MM.1S (cell line): ENCODE data around the gene IGFBP5.
A peak's percentile ranks its signal among the peaks of the same experiment; 100 is the strongest.

Source experiments
- DNase-seq: peaks from one replicate; pipeline ENCODE4 v3.0.0-alpha.2; 2015
- H2AFZ ChIP-seq: fragments of 300-600 bp; sonication (generic); 2 replicates; pipeline ENCODE4 v1.6.0; 2016; ENCODE audit warnings: antibody characterized with exemption, low read length
- H3F3A ChIP-seq: fragments of 300-600 bp; sonication (generic); 2 replicates; pipeline ENCODE4 v1.6.1; 2016; ENCODE audit warnings: mild to moderate bottlenecking, antibody characterized with exemption, low read length, moderate library complexity, mixed read lengths; ENCODE audit not compliant: insufficient read depth
- H3K27ac ChIP-seq: fragments of 300-600 bp; sonication (generic); 2 replicates; pipeline ENCODE4 v1.5.1; 2016; ENCODE audit warnings: mild to moderate bottlenecking, low read length
- H3K27me3 ChIP-seq: fragments of 300-600 bp; sonication (generic); replicated peaks from 2 replicates; pipeline ENCODE4 v1.6.0; 2016; ENCODE audit warnings: low read length; ENCODE audit not compliant: insufficient read depth
- H3K36me3 ChIP-seq: fragments of 300-600 bp; sonication (generic); replicated peaks from 2 replicates; pipeline ENCODE4 v1.6.1; 2016; ENCODE audit warnings: mild to moderate bottlenecking, low read length, mixed read lengths; ENCODE audit not compliant: insufficient read depth
- H3K4me1 ChIP-seq: fragments of 300-600 bp; sonication (generic); 2 replicates; pipeline ENCODE4 v1.6.1; 2016; ENCODE audit warnings: low read length, mixed read lengths
- H3K4me2 ChIP-seq: fragments of 300-600 bp; sonication (generic); 2 replicates; pipeline ENCODE4 v1.6.0; 2016; ENCODE audit warnings: low read depth, low read length
- H3K4me3 ChIP-seq: fragments of 300-600 bp; sonication (generic); 2 replicates; pipeline ENCODE4 v1.5.1; 2016; ENCODE audit warnings: low read length, mixed read lengths
- H3K79me2 ChIP-seq: fragments of 300-600 bp; sonication (generic); 2 replicates; pipeline ENCODE4 v1.6.1; 2016; ENCODE audit warnings: mixed run types, low read length, mixed read lengths
- H3K9ac ChIP-seq: fragments of 300-600 bp; sonication (generic); 2 replicates; pipeline ENCODE4 v1.6.1; 2016; ENCODE audit warnings: low read length, mixed read lengths
- H3K9me2 ChIP-seq: fragments of 300-600 bp; sonication (generic); replicated peaks from 2 replicates; pipeline ENCODE4 v1.6.1; 2016; ENCODE audit warnings: mild to moderate bottlenecking, low read length, mixed read lengths; ENCODE audit not compliant: insufficient read depth
- H3K9me3 ChIP-seq: fragments of 300-600 bp; sonication (generic); replicated peaks from 2 replicates; pipeline ENCODE4 v1.6.1; 2016; ENCODE audit warnings: mild to moderate bottlenecking, low read length, mixed read lengths; ENCODE audit not compliant: insufficient read depth
- H4K20me1 ChIP-seq: fragments of 300-600 bp; sonication (generic); 2 replicates; pipeline ENCODE4 v1.6.1; 2016; ENCODE audit warnings: mild to moderate bottlenecking, low read length, moderate library complexity, mixed read lengths; ENCODE audit not compliant: insufficient read depth
- EZH2 ChIP-seq: fragments of 300-600 bp; sonication (generic); optimal IDR thresholded peaks from 2 replicates; pipeline ENCODE3; 2017; ENCODE audit warnings: low read depth, mild to moderate bottlenecking, antibody characterized with exemption, low read length, mixed read lengths
- EZH2phosphoT487 ChIP-seq: fragments of 300-600 bp; sonication (generic); IDR thresholded peaks from 2 replicates; pipeline ENCODE4 v1.6.1; 2018; ENCODE audit warnings: antibody characterized with exemption, low read length
- TF ChIP-seq, protein P1 (sequence below): fragments of 300-600 bp; sonication (generic); IDR thresholded peaks from 2 replicates; pipeline ENCODE4 v1.5.1; 2016; ENCODE audit warnings: antibody characterized with exemption, low read length, mixed read lengths

The IGFBP5 gene

GRCh38 chr2:216698895-216699294 is 3.5 kb upstream of the IGFBP5 start:
- Histone ChIP-seq H3F3A (no peaks in the 10 kb centered on the region), H3K9me3 (no peaks in the 10 kb centered on the region), H3K79me2 (no peaks in the 10 kb centered on the region), H3K36me3 (no peaks in the 10 kb centered on the region), H3K4me3 (no peak overlapping the region), H3K9me2 (no peaks in the 10 kb centered on the region), H3K9ac (no peak overlapping the region), H3K27ac (no peak overlapping the region), H2AFZ (no peak overlapping the region), H3K27me3 (peaks cover 17% of the 10 kb centered on the region), H3K4me2 (no peak overlapping the region), H3K4me1 (no peaks in the 10 kb centered on the region), H4K20me1 (no peaks in the 10 kb centered on the region)
- no peak for TF ChIP-seq EZH2
- no peak for TF ChIP-seq EZH2phosphoT487
- TF ChIP-seq, protein P1, sequence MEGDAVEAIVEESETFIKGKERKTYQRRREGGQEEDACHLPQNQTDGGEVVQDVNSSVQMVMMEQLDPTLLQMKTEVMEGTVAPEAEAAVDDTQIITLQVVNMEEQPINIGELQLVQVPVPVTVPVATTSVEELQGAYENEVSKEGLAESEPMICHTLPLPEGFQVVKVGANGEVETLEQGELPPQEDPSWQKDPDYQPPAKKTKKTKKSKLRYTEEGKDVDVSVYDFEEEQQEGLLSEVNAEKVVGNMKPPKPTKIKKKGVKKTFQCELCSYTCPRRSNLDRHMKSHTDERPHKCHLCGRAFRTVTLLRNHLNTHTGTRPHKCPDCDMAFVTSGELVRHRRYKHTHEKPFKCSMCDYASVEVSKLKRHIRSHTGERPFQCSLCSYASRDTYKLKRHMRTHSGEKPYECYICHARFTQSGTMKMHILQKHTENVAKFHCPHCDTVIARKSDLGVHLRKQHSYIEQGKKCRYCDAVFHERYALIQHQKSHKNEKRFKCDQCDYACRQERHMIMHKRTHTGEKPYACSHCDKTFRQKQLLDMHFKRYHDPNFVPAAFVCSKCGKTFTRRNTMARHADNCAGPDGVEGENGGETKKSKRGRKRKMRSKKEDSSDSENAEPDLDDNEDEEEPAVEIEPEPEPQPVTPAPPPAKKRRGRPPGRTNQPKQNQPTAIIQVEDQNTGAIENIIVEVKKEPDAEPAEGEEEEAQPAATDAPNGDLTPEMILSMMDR, result peak; percentile 64
- peak; percentile 50 for DNase-seq

DNA sequence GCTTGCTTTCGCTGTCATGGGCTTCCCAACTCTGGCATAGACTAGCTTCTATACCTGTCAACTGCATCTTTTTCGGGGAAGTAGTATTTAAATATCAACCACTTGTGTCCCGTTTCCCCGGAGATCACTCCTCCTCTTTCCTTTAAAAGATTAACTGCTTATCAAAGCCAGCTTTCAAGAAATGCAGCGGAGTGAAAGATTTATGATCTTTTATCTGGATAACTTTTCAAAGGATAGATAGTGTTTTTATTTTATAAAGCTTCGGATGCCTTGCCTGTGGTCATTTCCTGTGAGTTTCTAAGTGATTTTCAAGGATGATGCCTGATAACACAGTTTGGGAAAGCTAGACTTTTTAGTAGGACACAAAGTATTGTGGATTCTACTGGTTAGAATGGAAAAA is 2.9 kb upstream of the IGFBP5 start:
- Histone ChIP-seq H2AFZ (no peak overlapping the region), H3K4me2 (no peak overlapping the region), H3F3A (no peaks in the 10 kb centered on the region), H3K4me1 (no peaks in the 10 kb centered on the region), H3K36me3 (no peaks in the 10 kb centered on the region), H3K9me3 (no peaks in the 10 kb centered on the region), H3K27me3 (peaks cover 20% of the 10 kb centered on the region), H4K20me1 (no peaks in the 10 kb centered on the region), H3K9ac (no peak overlapping the region), H3K9me2 (no peaks in the 10 kb centered on the region), H3K27ac (no peak overlapping the region), H3K4me3 (no peak overlapping the region), H3K79me2 (no peaks in the 10 kb centered on the region)
- TF ChIP-seq EZH2, result no peak
- TF ChIP-seq, protein P1, result no peak
- no peak for TF ChIP-seq EZH2phosphoT487
- no peak for DNase-seq

- Histone ChIP-seq H3K4me2 (no peak overlapping the region), H3K4me1 (no peaks in the 10 kb centered on the region), H2AFZ (no peak overlapping the region), H4K20me1 (no peaks in the 10 kb centered on the region), H3K79me2 (no peaks in the 10 kb centered on the region), H3F3A (peaks cover 7% of the 10 kb centered on the region; the same call in 1 of the 2 replicates), H3K4me3 (no peak overlapping the region), H3K27me3 (peaks cover 20% of the 10 kb centered on the region), H3K9me2 (no peaks in the 10 kb centered on the region), H3K36me3 (no peaks in the 10 kb centered on the region), H3K9ac (no peak overlapping the region), H3K27ac (no peak overlapping the region), H3K9me3 (no peaks in the 10 kb centered on the region)
- DNase-seq, result peak; percentile 28
- no peak for TF ChIP-seq EZH2
- TF ChIP-seq, protein P1, result peak; percentile 45
Measured at GRCh38 chr2:216696751-216697560, 1.6 kb upstream of the IGFBP5 start.
